Measurements from ENCODE around the gene MATN4. TPM values are rescaled to one million over a fixed set of nuclear protein-coding genes. Genes with fewer than 3 reads are reported as not detected.

MATN4 gene
- total and polyA plus RNA-seq, 12 donors, result 0.06 to 0.37 (median 0.16) TPM; not detected in 8

DNA sequence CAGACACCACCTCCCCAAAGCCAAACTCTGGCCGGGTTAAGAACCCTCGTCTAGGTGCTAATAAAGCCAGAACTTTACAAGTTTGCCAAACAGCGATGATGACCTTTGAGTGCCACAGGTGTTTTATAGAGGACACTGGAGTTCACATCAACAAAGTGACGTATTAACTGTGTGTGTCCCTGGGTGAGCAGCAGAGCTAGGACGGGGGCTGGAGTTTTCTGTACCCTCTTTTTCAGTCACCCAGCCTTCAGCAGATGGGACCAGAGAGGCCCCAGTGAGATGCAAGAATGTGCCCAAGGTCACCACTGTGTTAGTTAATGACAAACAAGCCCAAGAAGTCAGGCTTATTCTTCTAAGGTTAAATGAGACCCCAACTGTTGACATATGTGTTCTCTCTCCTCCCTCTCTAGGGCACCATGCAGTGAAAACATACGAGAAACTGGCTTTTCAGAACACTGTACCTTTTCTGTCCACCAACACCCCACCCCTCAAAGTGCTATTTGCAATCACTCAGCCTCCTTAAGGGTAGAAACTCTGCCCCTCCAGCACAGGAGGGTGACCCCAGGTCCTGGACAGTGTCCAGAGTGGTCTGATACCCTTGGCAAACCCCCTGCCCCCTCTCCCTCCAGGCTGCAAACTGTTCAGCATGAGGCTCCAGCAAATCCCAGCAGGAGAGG lies 34.9 kb upstream of the MATN4 start:
- intact Hi-C loops (cut with DNase I), result no loop called here
- peak in 2 of 7 donors; percentile 44 to 48 for DNase-seq
- Histone ChIP-seq H3K4me3 (peak overlapping the region in 1 of 4 donors; percentile 32), H3K36me3 (replicated peaks in 1 of 2) (no peaks in the 10 kb centered on the region), H3K27me3 (no peaks in the 10 kb centered on the region), H3K27ac (peak overlapping the region; percentile 87 to 98 (median 94)), H3K9me3 (replicated peaks in 1 of 3) (no peaks in the 10 kb centered on the region), H3K4me1 (replicated peaks in 1 of 2) (peaks cover 89 to 91% of the 10 kb centered on the region in 2 donors)
- WGBS, 4 donors, result 30 to 40% (median 39%) methylated on average over 6 of the region's 6 CpGs
- TF ChIP-seq, protein P1, sequence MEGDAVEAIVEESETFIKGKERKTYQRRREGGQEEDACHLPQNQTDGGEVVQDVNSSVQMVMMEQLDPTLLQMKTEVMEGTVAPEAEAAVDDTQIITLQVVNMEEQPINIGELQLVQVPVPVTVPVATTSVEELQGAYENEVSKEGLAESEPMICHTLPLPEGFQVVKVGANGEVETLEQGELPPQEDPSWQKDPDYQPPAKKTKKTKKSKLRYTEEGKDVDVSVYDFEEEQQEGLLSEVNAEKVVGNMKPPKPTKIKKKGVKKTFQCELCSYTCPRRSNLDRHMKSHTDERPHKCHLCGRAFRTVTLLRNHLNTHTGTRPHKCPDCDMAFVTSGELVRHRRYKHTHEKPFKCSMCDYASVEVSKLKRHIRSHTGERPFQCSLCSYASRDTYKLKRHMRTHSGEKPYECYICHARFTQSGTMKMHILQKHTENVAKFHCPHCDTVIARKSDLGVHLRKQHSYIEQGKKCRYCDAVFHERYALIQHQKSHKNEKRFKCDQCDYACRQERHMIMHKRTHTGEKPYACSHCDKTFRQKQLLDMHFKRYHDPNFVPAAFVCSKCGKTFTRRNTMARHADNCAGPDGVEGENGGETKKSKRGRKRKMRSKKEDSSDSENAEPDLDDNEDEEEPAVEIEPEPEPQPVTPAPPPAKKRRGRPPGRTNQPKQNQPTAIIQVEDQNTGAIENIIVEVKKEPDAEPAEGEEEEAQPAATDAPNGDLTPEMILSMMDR (IDR thresholded peaks at IDR 0.05), result no peak
- no peak for TF ChIP-seq POLR2A (IDR thresholded peaks at IDR 0.05)

- intact Hi-C loops (cut with DNase I), result no loop called here
- WGBS, 4 donors, result 11 to 25% (median 23%) methylated on average over 6 to 16 of the region's 16 CpGs
- H3K27me3 ChIP-seq, result no peaks in the 10 kb centered on the region
- H3K9me3 ChIP-seq (replicated peaks in 1 of 3), result no peaks in the 10 kb centered on the region
- H3K4me3 ChIP-seq, result peak overlapping the region in 2 of 4 donors; percentile 2 to 32
- peak; percentile 86 to 96 (median 93) for DNase-seq
- H3K36me3 ChIP-seq (replicated peaks in 1 of 2), result no peaks in the 10 kb centered on the region
- peaks cover 97 to 99% of the 10 kb centered on the region in 2 donors for H3K4me1 ChIP-seq (replicated peaks in 1 of 2)
- H3K27ac ChIP-seq, result peak overlapping the region; percentile 87 to 98 (median 94)
- TF ChIP-seq, protein P1 (IDR thresholded peaks at IDR 0.05), result no peak
- TF ChIP-seq POLR2A (IDR thresholded peaks at IDR 0.05), result peak; percentile 10 to 96
Measured at GRCh38 chr20:45341939-45342854, 34.1 kb upstream of the MATN4 start.

DNA sequence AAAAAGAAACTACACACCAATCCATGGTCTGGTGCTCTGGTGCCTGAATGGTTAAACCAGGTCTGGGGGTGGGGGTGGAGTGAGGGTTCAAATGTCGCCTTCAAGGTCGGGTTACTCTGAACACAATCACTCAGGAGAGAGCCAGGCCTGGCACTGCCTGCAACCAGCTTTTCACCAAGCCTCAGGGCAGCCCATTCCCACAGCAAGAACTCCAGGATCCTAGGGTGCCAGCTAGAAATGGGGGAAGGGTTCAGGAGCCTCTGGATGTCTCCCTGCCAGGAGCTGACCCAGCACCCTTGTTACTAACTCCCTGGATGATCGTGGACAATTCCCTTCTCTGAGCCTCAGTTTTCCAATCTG lies 33.5 kb upstream of the MATN4 start:
- peak overlapping the region; percentile 87 to 98 (median 94) for H3K27ac ChIP-seq
- peaks cover 97 to 99% of the 10 kb centered on the region in 2 donors for H3K4me1 ChIP-seq (replicated peaks in 1 of 2)
- H3K4me3 ChIP-seq, result peak overlapping the region in 1 of 4 donors; percentile 32
- H3K9me3 ChIP-seq (replicated peaks in 1 of 3), result no peaks in the 10 kb centered on the region
- H3K27me3 ChIP-seq, result no peaks in the 10 kb centered on the region
- TF ChIP-seq, protein P1 (IDR thresholded peaks at IDR 0.05), result no peak
- no peak for TF ChIP-seq POLR2A (IDR thresholded peaks at IDR 0.05)
- H3K36me3 ChIP-seq (replicated peaks in 1 of 2), result no peaks in the 10 kb centered on the region
- intact Hi-C loops (cut with DNase I), result no loop called here
- peak in 5 of 7 donors; percentile 45 to 64 (median 60) for DNase-seq
- WGBS, 4 donors, result 23 to 33% (median 31%) methylated on average over 3 of the region's 3 CpGs

DNA sequence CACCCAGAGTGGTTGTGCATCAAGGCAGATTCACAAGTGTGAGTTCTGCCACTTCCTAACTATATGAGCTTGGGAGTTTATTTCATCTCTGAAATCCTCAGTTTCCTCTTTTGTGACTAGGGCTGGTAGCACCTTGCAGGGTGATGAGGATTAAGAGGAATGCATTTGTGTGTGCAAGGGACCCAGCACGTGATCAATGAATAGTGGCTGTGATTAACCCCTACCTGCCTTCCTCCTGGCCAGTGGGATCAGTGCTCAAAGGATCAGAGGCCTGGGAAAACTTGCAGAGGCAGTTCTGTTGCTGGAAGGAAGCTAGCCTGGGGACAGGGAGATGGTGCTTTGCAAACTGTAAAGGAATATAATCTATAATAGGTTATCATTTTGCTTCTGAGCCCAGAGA lies 32.9 kb upstream of the MATN4 start:
- WGBS, 4 donors, result 32 to 43% (median 33%) methylated on average over 1 of the region's 1 CpG
- H3K36me3 ChIP-seq (replicated peaks in 1 of 2), result no peaks in the 10 kb centered on the region
- H3K9me3 ChIP-seq (replicated peaks in 1 of 3), result no peaks in the 10 kb centered on the region
- peaks cover 97 to 99% of the 10 kb centered on the region in 2 donors for H3K4me1 ChIP-seq (replicated peaks in 1 of 2)
- peak overlapping the region; percentile 87 to 98 (median 94) for H3K27ac ChIP-seq
- no peaks in the 10 kb centered on the region for H3K27me3 ChIP-seq
- intact Hi-C loops (cut with DNase I), result no loop called here
- no peak overlapping the region for H3K4me3 ChIP-seq
- no peak for DNase-seq
- TF ChIP-seq, protein P1 (IDR thresholded peaks at IDR 0.05), result no peak
- no peak for TF ChIP-seq POLR2A (IDR thresholded peaks at IDR 0.05)

Measured in adrenal gland (tissue), 12 donors.